Fibroblast of lung (primary cell): ENCODE measurements around the gene BLOC1S3. TPM values are rescaled to one million over a fixed set of nuclear protein-coding genes. Genes with fewer than 3 reads are reported as not detected.

Experiments used
- DNase-seq, 2 donors: peaks; one replicate each; pipeline versions ENCODE4 v3.0.0 to v3.0.0-alpha.2; 2010; ENCODE audit warnings: low read depth in 2 of 2
- H2AFZ ChIP-seq: 2 replicates; pipeline ENCODE4 v1.5.1; 2012; ENCODE audit warnings: low read length, control low read depth, inconsistent platforms
- H3K27ac ChIP-seq: 2 replicates; pipeline ENCODE4 v1.5.1; 2011; ENCODE audit warnings: low read length, control low read depth; ENCODE audit not compliant: insufficient read depth
- H3K27me3 ChIP-seq: 2 replicates; pipeline ENCODE4 v1.5.1; 2011; ENCODE audit warnings: mild to moderate bottlenecking, low read length; ENCODE audit not compliant: control insufficient read depth, insufficient read depth
- H3K36me3 ChIP-seq: 2 replicates; pipeline ENCODE4 v1.5.1; 2011; ENCODE audit warnings: low read length; ENCODE audit not compliant: control insufficient read depth, insufficient read depth
- H3K4me1 ChIP-seq: 2 replicates; pipeline ENCODE4 v1.5.1; 2011; ENCODE audit warnings: low read length; ENCODE audit not compliant: control insufficient read depth, insufficient read depth; ENCODE audit errors: extremely low read depth
- H3K4me2 ChIP-seq: 2 replicates; pipeline ENCODE4 v1.5.1; 2011; ENCODE audit warnings: low read length, control low read depth; ENCODE audit not compliant: insufficient read depth; ENCODE audit errors: extremely low read depth
- H3K4me3 ChIP-seq, 4 experiments: fragments of 200-600 bp in 1 of 4; sonication (generic) in 1 of 4; replicated peaks in 1 of 4; 2 replicates each; pipeline ENCODE4 v1.5.1; 2011 to 2016; ENCODE audit warnings: low read length in 4 of 4, low read depth in 3 of 4, mild to moderate bottlenecking in 3 of 4, control low read depth in 2 of 4, inconsistent platforms in 1 of 4, mixed read lengths in 1 of 4; ENCODE audit not compliant: insufficient read depth in 1 of 4; ENCODE audit errors: control extremely low read depth in 1 of 4
- H3K79me2 ChIP-seq: 2 replicates; pipeline ENCODE4 v1.5.1; 2012; ENCODE audit warnings: mild to moderate bottlenecking, low read length, inconsistent platforms; ENCODE audit not compliant: control insufficient read depth, insufficient read depth
- H3K9ac ChIP-seq: 2 replicates; pipeline ENCODE4 v1.5.1; 2011; ENCODE audit warnings: mild to moderate bottlenecking, low read length, control low read depth; ENCODE audit not compliant: insufficient read depth
- H3K9me3 ChIP-seq: 2 replicates; pipeline ENCODE4 v1.5.1; 2012; ENCODE audit warnings: low read depth, low read length; ENCODE audit not compliant: control insufficient read depth, insufficient read depth
- H4K20me1 ChIP-seq: 2 replicates; pipeline ENCODE4 v1.5.1; 2011; ENCODE audit warnings: low read length; ENCODE audit not compliant: control insufficient read depth, insufficient read depth; ENCODE audit errors: extremely low read depth
- EZH2 ChIP-seq: IDR thresholded peaks from 2 replicates; pipeline ENCODE4 v1.5.1; 2012; ENCODE audit warnings: low read length, control low read depth, mild to moderate bottlenecking; ENCODE audit errors: missing control alignments
- polyA plus RNA-seq, 2 donors: library from polyadenylated mRNA; depleted of rRNA in 1 of 2; stranded (reverse) in 1 of 2; unstranded in 1 of 2; fragments of >200 nt; gene quantifications; 2 replicates each; pipeline ENCODE4 v1.2.1, GENCODE V29; 2011 to 2012; ENCODE audit warnings: missing spikeins in 1 of 2
- total RNA-seq: library from RNA; depleted of rRNA; stranded (reverse); fragments of >200 nt; gene quantifications from 2 replicates; pipeline ENCODE4 v1.2.1, GENCODE V29; 2014
- TF ChIP-seq, protein P1 (sequence below), 2 donors: IDR thresholded peaks in 1 of 2; conservative IDR thresholded peaks in 1 of 2; 1 replicate in 1 of 2; 2 replicates in 1 of 2; pipeline ENCODE4 v1.5.1; 2011 to 2012; ENCODE audit warnings: low read length in 2 of 2, control low read depth in 1 of 2, inconsistent platforms in 1 of 2, low read depth in 1 of 2, mild to moderate bottlenecking in 1 of 2

The BLOC1S3 gene
- total and polyA plus RNA-seq, 2 donors (not counting 1 experiment from before 2014, with no cell fraction given): 3.8 to 5.6 TPM

DNA sequence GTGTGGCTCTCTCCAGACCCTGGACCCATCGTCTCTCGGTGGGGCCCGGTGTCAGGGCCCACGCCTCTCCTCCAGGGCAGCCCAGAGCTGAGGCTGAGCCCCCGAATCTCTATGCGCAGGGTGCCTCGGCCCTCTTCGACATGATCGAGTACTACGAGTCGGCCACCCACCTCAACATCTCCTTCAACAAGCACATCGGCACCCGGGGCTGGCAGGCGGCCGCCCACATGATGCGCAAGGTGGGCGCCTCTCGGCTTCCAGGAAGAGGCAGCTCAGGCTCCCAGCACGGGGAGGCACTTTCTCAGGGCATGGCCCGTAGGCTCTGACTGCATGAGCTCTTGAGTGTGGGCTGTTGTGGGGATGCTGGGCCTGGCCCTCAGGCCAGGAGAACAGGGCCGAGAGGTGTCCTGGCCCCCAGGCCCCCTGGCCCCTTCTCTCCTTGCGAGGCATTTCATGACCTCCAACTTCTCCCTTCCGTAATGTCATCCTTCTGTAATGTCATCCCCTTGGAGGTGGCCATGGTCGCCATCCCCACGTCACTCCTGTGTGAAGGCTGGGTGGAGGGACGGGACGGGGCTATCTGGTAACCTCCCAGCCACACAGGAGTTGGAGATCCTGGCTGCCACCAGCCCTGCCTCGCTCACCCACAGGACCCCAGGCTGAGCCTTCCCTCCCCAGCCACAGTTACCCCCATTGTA, 37.2 kb upstream of the BLOC1S3 start:
- H2AFZ ChIP-seq: no peak overlapping the region
- no peaks in the 10 kb centered on the region for H3K9me3 ChIP-seq
- no peaks in the 10 kb centered on the region for H3K79me2 ChIP-seq
- H3K4me1 ChIP-seq: peaks cover 6% of the 10 kb centered on the region
- H3K9ac ChIP-seq: no peak overlapping the region
- H3K27ac ChIP-seq: no peak overlapping the region
- H3K4me3 ChIP-seq: no peak overlapping the region
- no peak for DNase-seq
- TF ChIP-seq EZH2: no peak
- TF ChIP-seq, protein P1, sequence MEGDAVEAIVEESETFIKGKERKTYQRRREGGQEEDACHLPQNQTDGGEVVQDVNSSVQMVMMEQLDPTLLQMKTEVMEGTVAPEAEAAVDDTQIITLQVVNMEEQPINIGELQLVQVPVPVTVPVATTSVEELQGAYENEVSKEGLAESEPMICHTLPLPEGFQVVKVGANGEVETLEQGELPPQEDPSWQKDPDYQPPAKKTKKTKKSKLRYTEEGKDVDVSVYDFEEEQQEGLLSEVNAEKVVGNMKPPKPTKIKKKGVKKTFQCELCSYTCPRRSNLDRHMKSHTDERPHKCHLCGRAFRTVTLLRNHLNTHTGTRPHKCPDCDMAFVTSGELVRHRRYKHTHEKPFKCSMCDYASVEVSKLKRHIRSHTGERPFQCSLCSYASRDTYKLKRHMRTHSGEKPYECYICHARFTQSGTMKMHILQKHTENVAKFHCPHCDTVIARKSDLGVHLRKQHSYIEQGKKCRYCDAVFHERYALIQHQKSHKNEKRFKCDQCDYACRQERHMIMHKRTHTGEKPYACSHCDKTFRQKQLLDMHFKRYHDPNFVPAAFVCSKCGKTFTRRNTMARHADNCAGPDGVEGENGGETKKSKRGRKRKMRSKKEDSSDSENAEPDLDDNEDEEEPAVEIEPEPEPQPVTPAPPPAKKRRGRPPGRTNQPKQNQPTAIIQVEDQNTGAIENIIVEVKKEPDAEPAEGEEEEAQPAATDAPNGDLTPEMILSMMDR (conservative IDR thresholded peaks at IDR 0.05 in 1 of 2, IDR thresholded peaks at IDR 0.05 in 1 of 2; ENCODE audit: low read depth in 1 of 2, low read length in 2 of 2): no peak
- no peaks in the 10 kb centered on the region for H4K20me1 ChIP-seq
- peaks cover 11% of the 10 kb centered on the region for H3K36me3 ChIP-seq
- H3K4me2 ChIP-seq: no peak overlapping the region
- H3K27me3 ChIP-seq: no peaks in the 10 kb centered on the region

- Histone ChIP-seq H4K20me1 (no peaks in the 10 kb centered on the region), H2AFZ (no peak overlapping the region), H3K4me2 (no peak overlapping the region), H3K9ac (no peak overlapping the region), H3K9me3 (no peaks in the 10 kb centered on the region), H3K79me2 (no peaks in the 10 kb centered on the region), H3K4me3 (no peak overlapping the region), H3K36me3 (peaks cover 14% of the 10 kb centered on the region), H3K27ac (no peak overlapping the region), H3K27me3 (no peaks in the 10 kb centered on the region), H3K4me1 (peaks cover 1% of the 10 kb centered on the region)
- DNase-seq: no peak
- TF ChIP-seq, protein P1 (conservative IDR thresholded peaks at IDR 0.05 in 1 of 2, IDR thresholded peaks at IDR 0.05 in 1 of 2; ENCODE audit: low read depth in 1 of 2, low read length in 2 of 2): no peak
These were observed 36.4 kb upstream of the BLOC1S3 start for GRCh38 chr19:45142016-45142725.

DNA sequence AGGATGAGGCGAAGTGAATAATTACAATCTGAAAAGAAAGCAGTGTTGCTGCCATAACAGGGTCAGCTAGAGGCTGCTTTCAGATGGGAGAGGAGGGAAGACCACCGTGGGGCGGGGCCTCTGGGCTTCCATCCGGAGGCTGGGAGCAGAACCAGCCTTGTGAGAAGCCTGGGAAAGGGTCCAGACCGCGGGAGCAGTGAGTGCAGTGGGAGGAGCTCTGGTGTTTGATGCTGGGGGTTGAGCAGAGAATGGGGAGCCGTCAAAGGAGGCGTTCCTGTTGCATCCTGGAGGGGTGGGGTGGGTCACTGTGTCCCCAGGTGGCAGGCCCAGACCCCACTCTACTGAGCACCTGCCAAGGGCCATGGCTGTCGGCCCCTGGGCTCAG, 35.9 kb upstream of the BLOC1S3 start:
- TF ChIP-seq, protein P1 (conservative IDR thresholded peaks at IDR 0.05 in 1 of 2, IDR thresholded peaks at IDR 0.05 in 1 of 2; ENCODE audit: low read depth in 1 of 2, low read length in 2 of 2): no peak
- TF ChIP-seq EZH2: no peak
- Histone ChIP-seq H4K20me1 (no peaks in the 10 kb centered on the region), H3K79me2 (no peaks in the 10 kb centered on the region), H3K36me3 (peaks cover 16% of the 10 kb centered on the region), H3K27ac (no peak overlapping the region), H3K27me3 (no peaks in the 10 kb centered on the region), H3K4me3 (no peak overlapping the region), H3K9ac (no peak overlapping the region), H3K9me3 (no peaks in the 10 kb centered on the region), H3K4me2 (no peak overlapping the region), H3K4me1 (no peaks in the 10 kb centered on the region), H2AFZ (no peak overlapping the region)
- DNase-seq: no peak
